Measurements from ENCODE around the gene ATXN7L3B.

Gene ATXN7L3B

GRCh38 chr12:74552201-74552600 is 14.6 kb downstream of the ATXN7L3B start:
- no peak for DNase-seq

DNA sequence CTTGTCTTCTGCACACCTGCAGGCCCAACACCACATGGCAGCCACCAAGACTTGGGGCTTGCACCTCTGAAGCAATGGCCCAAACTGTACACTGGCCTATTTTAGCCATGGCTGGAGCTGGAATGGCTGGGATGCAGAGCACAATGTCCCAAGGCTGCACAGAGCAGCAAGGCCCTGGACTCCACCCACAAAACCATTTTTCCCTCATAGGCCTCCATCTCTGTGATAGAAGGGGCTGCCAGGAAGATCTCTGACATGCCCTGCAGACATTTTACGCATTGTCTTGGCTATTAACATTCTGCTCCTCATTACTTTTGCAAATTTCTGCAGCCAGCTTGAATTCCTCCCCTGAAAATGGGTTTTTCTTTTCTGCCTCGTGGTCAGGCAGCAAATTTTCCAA is 22.1 kb downstream of the ATXN7L3B start:
- no peak for DNase-seq

DNA sequence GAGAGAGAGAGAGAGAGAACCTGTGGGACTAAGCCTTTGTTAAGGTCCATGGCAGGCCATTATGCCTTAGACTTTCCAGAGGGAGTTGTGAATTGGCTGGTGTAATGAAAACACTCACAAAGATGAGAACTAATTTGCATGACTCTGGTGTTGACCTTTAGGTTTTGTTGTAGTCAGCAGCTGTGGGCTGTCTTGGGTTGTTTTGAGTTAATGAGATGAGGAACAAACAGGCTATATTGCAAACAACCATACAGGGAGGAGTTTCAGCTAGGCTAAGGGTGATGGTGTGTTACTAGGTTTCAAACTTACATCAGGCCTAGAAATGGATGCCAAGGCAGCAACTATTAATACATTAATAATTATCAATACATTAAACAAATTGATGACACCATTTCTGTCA is 26.3 kb downstream of the ATXN7L3B start:
- DNase-seq: no peak

GRCh38 chr12:74578486-74578885 is 40.9 kb downstream of the ATXN7L3B start:
- DNase-seq: no peak

DNA sequence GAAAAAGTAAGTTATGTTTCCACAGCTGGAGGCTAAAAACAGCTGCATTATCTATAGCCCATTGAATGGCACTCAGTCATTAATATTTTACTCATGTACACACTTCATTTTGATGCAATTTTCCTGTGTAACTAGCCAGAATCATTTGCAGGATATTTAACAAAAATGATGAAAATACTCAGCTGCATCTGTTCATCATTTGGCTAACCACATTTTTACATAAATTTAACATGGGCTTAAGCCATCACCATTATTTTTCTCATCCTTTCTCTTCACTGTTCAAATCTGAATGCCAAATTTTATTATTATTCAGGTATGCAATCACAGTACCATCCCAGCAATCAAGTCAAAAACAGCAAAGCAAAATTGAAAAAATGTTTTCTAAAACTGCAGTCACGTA is 41.8 kb downstream of the ATXN7L3B start:
- DNase-seq: no peak

GRCh38 chr12:74579981-74580380 is 42.3 kb downstream of the ATXN7L3B start:
- DNase-seq: no peak

GRCh38 chr12:74581439-74581838 is 43.8 kb downstream of the ATXN7L3B start:
- DNase-seq: no peak

GRCh38 chr12:74584483-74585062 is 46.9 kb downstream of the ATXN7L3B start:
- no peak for DNase-seq

GRCh38 chr12:74586251-74586650 is 48.6 kb downstream of the ATXN7L3B start:
- no peak for DNase-seq
